A204.1 (cell line): ENCODE measurements around the gene ZNF777.
"Not testable (repeated sequence)": the region's sequence is repeated elsewhere in the genome, so short reads cannot be mapped to it uniquely, and the experiment has no call there.

Experiments
- FAIRE-seq: peaks from 2 replicates; lab custom pipeline; 2012; peaks lifted over from hg19 to GRCh38; lab: Jason Lieb, UNC

The ZNF777 gene

GRCh38 chr7:149450821-149451220 lies 10.0 kb downstream of the ZNF777 start:
- FAIRE-seq, result no peak

DNA sequence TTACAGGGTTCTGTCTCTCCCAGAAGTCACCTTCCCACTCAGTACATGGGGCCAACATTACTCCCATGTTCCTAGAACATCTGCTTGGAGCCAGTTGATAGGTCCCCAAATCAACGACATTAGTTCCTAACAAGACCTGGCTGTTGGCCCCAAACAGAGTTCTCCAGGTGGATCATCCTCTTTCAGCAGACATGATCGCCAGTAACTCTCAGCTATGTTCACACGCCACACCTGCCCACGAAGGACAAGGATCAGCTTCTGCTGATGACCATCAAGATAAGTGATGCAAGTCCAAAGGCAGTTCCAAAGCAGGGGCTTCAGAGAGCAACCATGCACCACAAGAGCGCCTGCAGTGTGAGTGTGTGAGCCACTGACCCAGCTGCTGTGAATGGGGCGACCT lies 11.0 kb downstream of the ZNF777 start:
- FAIRE-seq, result no peak

GRCh38 chr7:149448961-149449360 lies 11.9 kb downstream of the ZNF777 start:
- no peak for FAIRE-seq

GRCh38 chr7:149446026-149446425 lies 14.8 kb downstream of the ZNF777 start:
- FAIRE-seq, result not testable (repeated sequence)

GRCh38 chr7:149444287-149444686 lies 16.6 kb downstream of the ZNF777 start:
- no peak for FAIRE-seq

GRCh38 chr7:149443523-149443922 lies 17.3 kb downstream of the ZNF777 start:
- FAIRE-seq, result no peak

DNA sequence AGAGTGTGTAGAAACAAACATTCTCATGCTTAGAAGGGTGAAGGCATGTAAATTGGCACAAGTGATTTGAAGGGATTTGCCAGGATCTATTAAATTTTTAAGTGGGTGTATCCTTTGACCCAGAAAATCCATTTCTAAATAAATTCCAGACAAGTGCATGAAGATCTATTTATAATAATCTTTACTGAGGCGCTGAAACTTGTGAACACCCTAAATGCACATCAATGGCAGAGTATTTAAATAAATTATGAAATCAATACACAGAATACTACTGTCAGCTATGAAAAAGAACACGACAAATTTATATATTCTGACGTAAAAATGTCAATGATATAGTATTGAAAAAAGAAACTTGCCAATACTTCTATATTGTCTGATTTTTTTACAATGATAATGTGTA lies 17.9 kb downstream of the ZNF777 start:
- peak; percentile 16 for FAIRE-seq

DNA sequence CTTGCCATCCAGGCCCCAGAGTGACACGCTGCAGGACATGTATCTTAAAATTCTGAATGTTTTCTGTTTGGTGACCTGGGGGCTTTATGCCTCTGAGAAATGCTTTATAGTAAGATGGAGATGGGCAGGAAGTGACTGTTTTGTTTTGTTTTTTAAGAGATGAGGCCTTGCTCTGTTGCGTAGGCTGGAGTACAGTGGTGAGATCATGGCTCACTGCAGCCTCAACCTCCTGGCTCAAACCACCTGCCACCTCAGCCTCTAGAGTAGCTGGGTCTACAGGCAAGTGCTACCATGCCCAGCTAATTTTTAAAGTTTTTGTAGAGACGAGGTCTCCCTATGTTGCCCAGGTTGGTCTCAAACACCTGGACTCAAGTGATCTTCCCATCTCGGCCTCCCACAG lies 20.6 kb downstream of the ZNF777 start:
- no peak for FAIRE-seq

GRCh38 chr7:149436358-149436757 lies 24.5 kb downstream of the ZNF777 start:
- no peak for FAIRE-seq

DNA sequence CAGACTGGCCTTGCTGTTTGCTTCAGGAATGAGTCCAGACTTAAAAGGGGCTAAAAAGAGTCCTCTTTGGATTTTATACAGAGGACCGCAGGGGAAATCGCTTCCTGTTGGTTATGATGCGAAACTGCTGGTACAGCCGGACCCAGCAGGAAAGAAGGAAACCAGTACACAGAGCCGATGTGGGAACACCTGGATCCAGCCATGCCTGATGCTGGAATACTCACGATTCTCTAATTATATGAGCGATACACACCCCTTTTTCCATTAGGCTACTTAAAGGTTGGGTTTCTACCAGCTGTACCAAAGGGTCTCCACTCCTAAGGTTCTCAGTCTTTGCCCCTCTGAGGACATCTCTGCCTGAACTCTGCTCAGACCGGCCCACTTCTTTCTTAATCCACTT lies 27.7 kb downstream of the ZNF777 start:
- no peak for FAIRE-seq

DNA sequence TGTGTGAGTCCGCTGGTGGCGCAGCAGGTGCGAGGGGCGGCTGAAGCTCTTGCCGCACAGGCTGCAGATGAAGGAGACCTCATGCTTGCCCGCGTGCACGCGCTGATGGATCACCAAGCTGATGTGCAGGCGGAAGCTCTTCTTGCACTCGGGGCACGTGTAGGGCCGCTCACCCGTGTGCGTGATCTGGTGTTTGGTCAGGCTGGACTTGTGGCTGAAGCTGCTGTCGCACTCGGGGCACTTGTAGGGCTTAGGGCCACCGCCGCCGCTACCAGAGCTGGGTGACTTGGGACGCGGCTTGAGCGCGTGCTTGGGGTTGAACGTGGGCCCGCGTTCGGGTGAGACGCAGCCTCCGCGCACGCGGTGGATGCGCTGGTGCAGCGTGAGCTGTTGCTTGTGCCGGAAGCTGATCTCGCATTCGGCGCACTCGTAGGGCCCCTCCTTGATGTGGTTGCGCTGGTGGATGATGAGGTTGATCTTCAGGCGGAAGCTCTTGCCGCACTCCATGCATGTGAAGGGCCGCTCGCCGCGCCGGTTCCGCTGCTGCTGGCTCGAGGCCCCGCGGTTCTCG lies 28.7 kb downstream of the ZNF777 start:
- no peak for FAIRE-seq

GRCh38 chr7:149431486-149432120 lies 29.3 kb downstream of the ZNF777 start:
- no peak for FAIRE-seq

DNA sequence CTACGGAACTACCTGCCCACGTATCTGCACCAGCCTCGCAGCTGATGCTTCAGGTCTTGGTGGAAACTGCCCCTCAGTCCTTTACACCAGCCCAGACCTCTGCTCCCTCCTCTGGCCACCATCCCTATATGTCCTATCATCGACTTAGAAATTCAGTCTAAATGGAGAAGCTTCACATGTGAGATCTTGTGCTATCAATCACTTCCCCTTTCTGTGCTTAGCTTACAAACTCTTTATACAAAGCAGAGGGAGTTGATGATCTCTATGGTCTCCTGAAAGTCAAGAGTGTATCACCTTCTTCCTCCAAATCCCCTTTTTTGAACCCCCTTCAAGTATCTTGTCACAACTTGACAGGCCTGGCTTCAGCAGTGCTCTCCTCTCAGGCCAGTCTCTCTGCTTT lies 30.7 kb downstream of the ZNF777 start:
- FAIRE-seq, result no peak

DNA sequence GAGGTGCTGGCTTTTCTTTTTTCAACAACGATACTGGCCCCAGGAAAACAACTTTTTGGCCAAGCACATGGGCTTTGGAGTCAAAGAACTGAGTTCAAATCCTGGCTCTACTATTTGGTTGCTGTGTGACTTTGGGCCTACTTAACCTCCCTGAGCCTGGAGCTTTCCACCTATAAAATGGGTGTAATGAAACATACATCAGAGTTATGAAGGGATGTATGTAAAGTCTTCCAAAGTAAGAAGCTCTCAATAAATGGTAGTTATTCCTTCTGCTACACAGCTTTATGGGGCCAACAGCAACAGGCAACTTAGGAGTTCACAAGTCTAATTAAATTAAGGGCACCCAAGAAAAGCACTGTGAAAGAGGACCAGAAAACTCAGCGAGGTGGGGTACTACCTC lies 33.0 kb downstream of the ZNF777 start:
- no peak for FAIRE-seq

GRCh38 chr7:149427096-149427680 lies 33.7 kb downstream of the ZNF777 start:
- FAIRE-seq, result no peak

DNA sequence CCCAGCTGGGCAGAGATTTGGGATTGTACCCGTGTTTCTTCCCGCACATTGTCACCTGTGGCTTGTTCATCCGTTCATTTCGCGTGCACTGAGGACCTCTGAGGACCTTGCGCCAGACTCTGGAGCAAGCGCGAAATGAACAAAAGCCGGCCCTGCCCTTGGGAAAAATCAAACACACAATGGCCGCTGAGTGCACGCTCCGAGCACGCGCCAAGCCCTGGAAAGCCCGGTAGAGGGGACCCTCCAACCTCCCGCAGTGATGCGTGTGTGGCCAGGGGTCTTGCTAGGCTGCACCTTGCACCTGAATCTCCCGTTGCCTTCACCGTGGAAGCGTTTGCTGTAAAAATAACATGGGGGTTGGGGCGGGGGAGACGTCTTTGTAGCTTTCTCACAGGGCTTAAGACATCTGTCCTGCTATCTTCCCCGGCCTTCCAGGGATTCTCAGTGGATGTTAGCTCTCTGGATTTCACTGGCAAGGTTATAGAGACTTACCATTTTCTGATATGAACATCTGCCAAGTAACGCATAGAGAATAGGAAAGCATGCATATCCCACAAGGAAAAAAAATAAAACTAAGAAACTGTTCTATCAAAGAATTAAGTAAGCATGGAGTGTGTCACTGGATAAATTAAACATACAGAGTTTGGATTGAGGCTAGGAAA lies 37.3 kb downstream of the ZNF777 start:
- no peak for FAIRE-seq

- no peak for FAIRE-seq
Measured at GRCh38 chr7:149422914-149423301, 38.0 kb downstream of the ZNF777 start.

DNA sequence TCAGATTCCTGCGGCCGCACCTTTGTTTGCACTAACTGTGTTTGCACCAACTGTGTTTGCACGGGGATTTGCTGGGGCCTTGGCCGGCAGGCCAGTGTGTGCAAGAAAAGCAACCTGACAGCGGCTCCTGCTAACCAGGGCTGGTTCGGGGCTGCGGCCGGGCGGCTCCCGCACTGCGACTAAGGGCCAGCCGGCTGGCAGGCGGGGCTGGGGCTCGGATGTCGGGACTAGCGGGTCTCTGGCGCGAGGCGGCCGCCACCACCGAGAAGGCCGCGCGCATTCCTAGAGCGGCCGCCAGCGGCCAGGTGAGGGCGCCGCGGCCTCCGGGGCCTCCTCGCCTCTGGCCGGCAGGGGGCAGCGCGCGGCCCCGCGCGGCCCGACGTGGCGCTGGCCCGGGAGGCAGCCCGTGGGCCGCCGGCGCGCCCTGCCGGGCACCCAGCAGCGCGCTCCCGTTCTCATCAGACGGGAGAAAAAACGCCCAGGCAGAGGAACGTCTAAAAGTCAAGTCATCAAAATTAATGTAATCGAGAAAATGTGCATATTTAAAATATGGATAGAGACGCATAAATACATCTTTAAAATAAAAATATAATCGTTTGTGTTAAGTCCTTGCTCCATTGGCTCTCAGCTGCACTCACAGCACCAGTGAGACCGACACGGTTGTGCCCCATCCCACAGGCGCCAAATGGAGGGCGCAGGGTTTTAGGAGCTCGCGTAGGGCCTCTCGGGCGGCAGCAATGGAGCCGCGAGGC lies 38.5 kb downstream of the ZNF777 start:
- no peak for FAIRE-seq

GRCh38 chr7:149420006-149420405 lies 40.9 kb downstream of the ZNF777 start:
- no peak for FAIRE-seq

GRCh38 chr7:149415391-149416071 lies 45.3 kb downstream of the ZNF777 start:
- FAIRE-seq, result no peak

DNA sequence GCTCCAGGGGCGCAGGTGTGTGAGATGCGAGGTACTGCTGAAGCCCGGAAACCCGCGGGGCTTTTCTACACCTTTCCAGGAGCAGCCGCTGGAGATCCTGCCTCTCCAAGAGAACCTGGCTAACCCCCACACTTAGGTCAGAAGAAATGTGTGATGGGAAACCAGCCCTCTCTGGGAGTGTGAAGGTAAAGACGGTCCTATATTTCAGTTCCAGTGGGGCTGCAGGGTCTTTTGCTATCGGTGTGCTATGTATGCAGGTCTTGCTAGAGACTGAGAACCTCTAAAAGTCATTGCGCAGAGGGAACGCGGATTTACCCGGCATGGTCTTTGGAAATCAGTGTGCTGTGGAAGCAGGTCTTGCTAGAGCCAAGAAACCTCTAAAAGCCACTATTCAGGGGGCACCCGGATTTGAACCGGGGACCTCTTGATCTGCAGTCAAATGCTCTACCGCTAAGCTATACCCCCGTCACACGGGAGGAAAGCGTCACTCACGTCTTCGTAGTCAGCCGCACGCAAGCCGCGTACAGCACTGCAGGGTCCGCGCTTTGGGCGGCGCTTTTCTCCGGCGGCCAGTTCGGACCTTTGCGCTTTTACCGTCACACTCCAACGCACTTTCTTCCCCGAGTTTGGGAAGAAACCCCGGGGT lies 46.0 kb downstream of the ZNF777 start:
- no peak for FAIRE-seq

- FAIRE-seq, result no peak
Measured at GRCh38 chr7:149414171-149414570, 46.7 kb downstream of the ZNF777 start.
